Measurements from ENCODE around the gene SNX3.

DNA sequence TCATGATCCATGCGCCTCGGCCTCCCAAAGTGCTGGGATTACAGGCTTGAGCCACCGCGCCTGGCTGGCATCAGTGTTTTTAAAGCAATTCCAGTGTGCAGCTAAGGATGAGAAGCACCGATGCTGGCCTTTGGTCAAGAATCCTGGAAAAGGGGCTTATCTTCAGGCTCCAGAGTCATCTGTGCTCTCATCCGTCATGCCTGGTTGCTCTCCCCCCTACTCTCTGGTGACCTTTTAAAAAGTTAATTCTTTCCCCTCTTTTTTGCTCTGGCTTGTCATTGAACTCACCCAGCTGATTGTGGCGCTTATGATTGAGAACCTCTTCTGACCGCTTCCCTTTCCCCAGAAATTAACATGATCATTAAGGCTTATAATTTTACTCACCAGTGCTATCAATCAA is 66.3 kb downstream of the SNX3 start:
- no peak for TF ChIP-seq CTCF (conservative IDR thresholded peaks at IDR 0.05)
- TF ChIP-seq EZH2 (IDR thresholded peaks at IDR 0.05; ENCODE audit: low read depth): no peak
